ENCODE results near the gene BAMBI.
"Not testable (repeated sequence)": the region's sequence is repeated elsewhere in the genome, so short reads cannot be mapped to it uniquely, and the experiment has no call there.

BAMBI gene

GRCh38 chr10:28676968-28677887, at the start of gene BAMBI:
Gene BAMBI (plus strand): TSS chr10:28677521. CDS start chr10:28677898, 377 bp downstream.
- peak; percentile 97 for DNase-seq (ENCODE audit: low spot score)

- DNase-seq (ENCODE audit: low spot score) = peak; percentile 66
These were observed 49.0 kb upstream of the BAMBI start for GRCh38 chr10:28628184-28628893.

GRCh38 chr10:28631896-28632583, 45.3 kb upstream of the BAMBI start:
- peak; percentile 35 for DNase-seq (ENCODE audit: low spot score)

- no peak for DNase-seq (ENCODE audit: low spot score)
These were observed 44.8 kb upstream of the BAMBI start for GRCh38 chr10:28632584-28632945.

GRCh38 chr10:28633750-28634149, 43.6 kb upstream of the BAMBI start:
- DNase-seq (ENCODE audit: low spot score) = no peak

GRCh38 chr10:28637346-28637745, 40.0 kb upstream of the BAMBI start:
- DNase-seq (ENCODE audit: low spot score) = no peak

- no peak for DNase-seq (ENCODE audit: low spot score)
These were observed 38.9 kb upstream of the BAMBI start for GRCh38 chr10:28638392-28638791.

GRCh38 chr10:28640551-28640950, 36.8 kb upstream of the BAMBI start:
- DNase-seq (ENCODE audit: low spot score) = no peak

GRCh38 chr10:28644647-28645046, 32.7 kb upstream of the BAMBI start:
- DNase-seq (ENCODE audit: low spot score) = no peak

GRCh38 chr10:28652106-28652505, 25.2 kb upstream of the BAMBI start:
- DNase-seq (ENCODE audit: low spot score) = no peak

GRCh38 chr10:28652703-28653102, 24.6 kb upstream of the BAMBI start:
- DNase-seq (ENCODE audit: low spot score) = no peak

- DNase-seq (ENCODE audit: low spot score) = not testable (repeated sequence)
These were observed 18.5 kb upstream of the BAMBI start for GRCh38 chr10:28658824-28659223.

GRCh38 chr10:28661035-28661434, 16.3 kb upstream of the BAMBI start:
- peak; percentile 56 for DNase-seq (ENCODE audit: low spot score)

GRCh38 chr10:28663576-28664368, 13.5 kb upstream of the BAMBI start:
- DNase-seq (ENCODE audit: low spot score) = peak; percentile 81

GRCh38 chr10:28664369-28664740, 13.0 kb upstream of the BAMBI start:
- DNase-seq (ENCODE audit: low spot score) = no peak

- no peak for DNase-seq (ENCODE audit: low spot score)
These were observed 10.4 kb upstream of the BAMBI start for GRCh38 chr10:28666751-28667467.

- peak; percentile 48 for DNase-seq (ENCODE audit: low spot score)
These were observed 8.7 kb upstream of the BAMBI start for GRCh38 chr10:28668363-28669226.

- DNase-seq (ENCODE audit: low spot score) = no peak
These were observed 7.8 kb upstream of the BAMBI start for GRCh38 chr10:28669227-28670173.

- no peak for DNase-seq (ENCODE audit: low spot score)
These were observed 2.5 kb upstream of the BAMBI start for GRCh38 chr10:28674782-28675181.

Data from LoVo (cell line).